Right lobe of liver (tissue), 4 donors: Measurements from ENCODE around the gene MAEA.

Experiments used
- POLR2A ChIP-seq: fragments of 450-650 bp; IDR thresholded peaks from one replicate; pipeline ENCODE4 v1.6.1; 2017; ENCODE audit warnings: antibody characterized with exemption, mild to moderate bottlenecking
- TF ChIP-seq, protein P1 (sequence below), 4 donors: fragments of 200-600 bp in 3 of 4; fragments of 450-650 bp in 1 of 4; IDR thresholded peaks; one replicate each; pipeline versions ENCODE4 v1.5.1 to v1.8.0; 2016 to 2022; ENCODE audit warnings: antibody characterized with exemption in 4 of 4, mild to moderate bottlenecking in 2 of 4
- donor health status: DM: no; HTN: no; CAD: no.
- donor health status: DM: no; HTN: no; CAD: no.
- donor health status: DM: no; HTN: yes; CAD: no.

DNA sequence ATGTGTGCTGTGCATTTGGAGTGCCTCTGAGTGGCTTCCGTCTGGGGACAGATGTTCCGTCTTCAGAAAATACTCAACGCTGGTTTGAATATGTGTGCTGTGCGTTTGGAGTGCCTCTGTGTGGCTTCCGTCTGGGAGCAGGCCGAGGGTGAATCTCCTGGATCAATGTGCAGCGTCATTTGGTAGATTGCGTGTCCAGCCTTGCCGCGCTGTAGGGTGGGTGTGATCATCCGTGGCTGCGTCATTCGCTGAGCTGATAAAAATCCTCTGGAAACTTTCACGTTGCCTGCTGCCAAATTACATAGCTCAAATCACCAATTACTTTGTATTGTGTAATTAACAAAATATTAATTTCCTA is 69.4 kb downstream of the MAEA start:
- TF ChIP-seq, protein P1, sequence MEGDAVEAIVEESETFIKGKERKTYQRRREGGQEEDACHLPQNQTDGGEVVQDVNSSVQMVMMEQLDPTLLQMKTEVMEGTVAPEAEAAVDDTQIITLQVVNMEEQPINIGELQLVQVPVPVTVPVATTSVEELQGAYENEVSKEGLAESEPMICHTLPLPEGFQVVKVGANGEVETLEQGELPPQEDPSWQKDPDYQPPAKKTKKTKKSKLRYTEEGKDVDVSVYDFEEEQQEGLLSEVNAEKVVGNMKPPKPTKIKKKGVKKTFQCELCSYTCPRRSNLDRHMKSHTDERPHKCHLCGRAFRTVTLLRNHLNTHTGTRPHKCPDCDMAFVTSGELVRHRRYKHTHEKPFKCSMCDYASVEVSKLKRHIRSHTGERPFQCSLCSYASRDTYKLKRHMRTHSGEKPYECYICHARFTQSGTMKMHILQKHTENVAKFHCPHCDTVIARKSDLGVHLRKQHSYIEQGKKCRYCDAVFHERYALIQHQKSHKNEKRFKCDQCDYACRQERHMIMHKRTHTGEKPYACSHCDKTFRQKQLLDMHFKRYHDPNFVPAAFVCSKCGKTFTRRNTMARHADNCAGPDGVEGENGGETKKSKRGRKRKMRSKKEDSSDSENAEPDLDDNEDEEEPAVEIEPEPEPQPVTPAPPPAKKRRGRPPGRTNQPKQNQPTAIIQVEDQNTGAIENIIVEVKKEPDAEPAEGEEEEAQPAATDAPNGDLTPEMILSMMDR (IDR thresholded peaks at IDR 0.05), result no peak
- no peak for TF ChIP-seq POLR2A
